Measurements from ENCODE around the gene NEURL4. TPM values are rescaled to one million over a fixed set of nuclear protein-coding genes. Genes with fewer than 3 reads are reported as not detected.

The NEURL4 gene
- total RNA-seq, 4 donors from 2014 or later = 12.0 to 30.4 (median 14.9) TPM

- H3K27ac ChIP-seq = peak overlapping the region in 1 of 4 donors; percentile 86
- peak overlapping the region in 1 of 2 donors; percentile 63 for H3K4me3 ChIP-seq
- peaks cover 0 to 42% of the 10 kb centered on the region in 2 donors for H3K36me3 ChIP-seq
- no peaks in the 10 kb centered on the region for H3K27me3 ChIP-seq
- no peaks in the 10 kb centered on the region for H3K9me3 ChIP-seq
- peaks cover 0 to 36% (median 14%) of the 10 kb centered on the region in 3 donors for H3K4me1 ChIP-seq
- TF ChIP-seq, protein P1, sequence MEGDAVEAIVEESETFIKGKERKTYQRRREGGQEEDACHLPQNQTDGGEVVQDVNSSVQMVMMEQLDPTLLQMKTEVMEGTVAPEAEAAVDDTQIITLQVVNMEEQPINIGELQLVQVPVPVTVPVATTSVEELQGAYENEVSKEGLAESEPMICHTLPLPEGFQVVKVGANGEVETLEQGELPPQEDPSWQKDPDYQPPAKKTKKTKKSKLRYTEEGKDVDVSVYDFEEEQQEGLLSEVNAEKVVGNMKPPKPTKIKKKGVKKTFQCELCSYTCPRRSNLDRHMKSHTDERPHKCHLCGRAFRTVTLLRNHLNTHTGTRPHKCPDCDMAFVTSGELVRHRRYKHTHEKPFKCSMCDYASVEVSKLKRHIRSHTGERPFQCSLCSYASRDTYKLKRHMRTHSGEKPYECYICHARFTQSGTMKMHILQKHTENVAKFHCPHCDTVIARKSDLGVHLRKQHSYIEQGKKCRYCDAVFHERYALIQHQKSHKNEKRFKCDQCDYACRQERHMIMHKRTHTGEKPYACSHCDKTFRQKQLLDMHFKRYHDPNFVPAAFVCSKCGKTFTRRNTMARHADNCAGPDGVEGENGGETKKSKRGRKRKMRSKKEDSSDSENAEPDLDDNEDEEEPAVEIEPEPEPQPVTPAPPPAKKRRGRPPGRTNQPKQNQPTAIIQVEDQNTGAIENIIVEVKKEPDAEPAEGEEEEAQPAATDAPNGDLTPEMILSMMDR (IDR thresholded peaks at IDR 0.05) = no peak
- TF ChIP-seq POLR2AphosphoS5 (IDR thresholded peaks at IDR 0.05) (no peak), EP300 (IDR thresholded peaks at IDR 0.05) (no peak), POLR2A (IDR thresholded peaks at IDR 0.05) (no peak)
- ATAC-seq = no peak
- WGBS, 2 donors (ENCODE audit: low coverage in 1 of 2) = 47 to 50% methylated on average over 1 of the region's 1 CpG
Measured at GRCh38 chr17:7328009-7328408, 1.1 kb downstream of the NEURL4 start.

GRCh38 chr17:7327501-7327900 lies 1.6 kb downstream of the NEURL4 start:
- Histone ChIP-seq H3K27me3 (no peaks in the 10 kb centered on the region), H3K4me3 (no peak overlapping the region), H3K36me3 (peaks cover 0 to 47% of the 10 kb centered on the region in 2 donors), H3K9me3 (no peaks in the 10 kb centered on the region), H3K4me1 (peaks cover 0 to 36% (median 14%) of the 10 kb centered on the region in 3 donors), H3K27ac (no peak overlapping the region)
- WGBS, 2 donors (ENCODE audit: low coverage in 1 of 2) = 90% methylated on average over 2 of the region's 17 CpGs; no CpG with 5 or more reads in 1 of the 2 donors
- ATAC-seq = no peak
- TF ChIP-seq EP300 (IDR thresholded peaks at IDR 0.05) = no peak
- TF ChIP-seq, protein P1 (IDR thresholded peaks at IDR 0.05) = no peak
- no peak for TF ChIP-seq POLR2A (IDR thresholded peaks at IDR 0.05)
- TF ChIP-seq POLR2AphosphoS5 (IDR thresholded peaks at IDR 0.05) = no peak

DNA sequence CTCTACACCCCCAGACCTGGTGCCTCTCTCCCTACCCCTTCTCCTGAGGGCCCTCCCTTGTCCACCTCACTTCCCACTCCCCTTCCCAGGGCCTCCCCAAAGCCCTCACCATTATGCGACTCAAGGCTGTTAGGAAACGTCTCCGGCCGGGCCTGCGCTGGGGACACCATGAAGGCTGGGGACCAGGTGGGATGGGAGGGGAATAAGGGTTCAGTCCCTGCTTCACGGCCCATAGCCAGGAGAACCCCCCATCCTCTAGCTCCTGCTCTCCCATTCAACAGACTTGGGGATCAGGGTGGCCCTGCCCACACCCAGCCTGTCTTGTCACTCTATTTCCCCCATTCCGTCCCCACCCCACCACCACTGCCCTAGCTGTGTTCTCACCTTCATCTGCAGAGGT lies 2.1 kb downstream of the NEURL4 start:
- Histone ChIP-seq H3K4me3 (no peak overlapping the region), H3K4me1 (peaks cover 0 to 36% (median 14%) of the 10 kb centered on the region in 3 donors), H3K9me3 (no peaks in the 10 kb centered on the region), H3K27me3 (no peaks in the 10 kb centered on the region), H3K36me3 (peaks cover 0 to 51% of the 10 kb centered on the region in 2 donors), H3K27ac (no peak overlapping the region)
- TF ChIP-seq, protein P1 (IDR thresholded peaks at IDR 0.05) = no peak
- TF ChIP-seq POLR2A (IDR thresholded peaks at IDR 0.05) = no peak
- TF ChIP-seq POLR2AphosphoS5 (IDR thresholded peaks at IDR 0.05) = no peak
- no peak for TF ChIP-seq EP300 (IDR thresholded peaks at IDR 0.05)
- 83% methylated on average over 6 of the region's 7 CpGs; no CpG with 5 or more reads in 1 of the 2 donors for WGBS, 2 donors (ENCODE audit: low coverage in 1 of 2)
- no peak for ATAC-seq

- H3K4me1 ChIP-seq = peaks cover 0 to 36% (median 14%) of the 10 kb centered on the region in 3 donors
- TF ChIP-seq POLR2A (IDR thresholded peaks at IDR 0.05) = no peak
- TF ChIP-seq, protein P1 (IDR thresholded peaks at IDR 0.05) = no peak
- TF ChIP-seq POLR2AphosphoS5 (IDR thresholded peaks at IDR 0.05) = no peak
- TF ChIP-seq EP300 (IDR thresholded peaks at IDR 0.05) = no peak
- H3K27me3 ChIP-seq = no peaks in the 10 kb centered on the region
- H3K36me3 ChIP-seq = peaks cover 0 to 60% of the 10 kb centered on the region in 2 donors
- no peak overlapping the region for H3K27ac ChIP-seq
- WGBS, 2 donors (ENCODE audit: low coverage in 1 of 2) = 50 to 62% methylated on average over 1 to 2 of the region's 11 CpGs
- H3K4me3 ChIP-seq = no peak overlapping the region
- no peak for ATAC-seq
- H3K9me3 ChIP-seq = no peaks in the 10 kb centered on the region
Measured at GRCh38 chr17:7326186-7326585, 2.9 kb downstream of the NEURL4 start.

GRCh38 chr17:7325031-7325528 lies 4.1 kb downstream of the NEURL4 start:
- peaks cover 0 to 71% of the 10 kb centered on the region in 2 donors for H3K36me3 ChIP-seq
- peaks cover 0 to 26% (median 8%) of the 10 kb centered on the region in 3 donors for H3K4me1 ChIP-seq
- ATAC-seq = no peak
- no peak overlapping the region for H3K4me3 ChIP-seq
- no peak for TF ChIP-seq POLR2AphosphoS5 (IDR thresholded peaks at IDR 0.05)
- TF ChIP-seq, protein P1 (IDR thresholded peaks at IDR 0.05) = no peak
- TF ChIP-seq EP300 (IDR thresholded peaks at IDR 0.05) = no peak
- TF ChIP-seq POLR2A (IDR thresholded peaks at IDR 0.05) = no peak
- WGBS, 2 donors (ENCODE audit: low coverage in 1 of 2) = no CpG with 5 or more reads among the region's 19 CpGs
- no peaks in the 10 kb centered on the region for H3K9me3 ChIP-seq
- no peak overlapping the region for H3K27ac ChIP-seq
- H3K27me3 ChIP-seq = no peaks in the 10 kb centered on the region

Measured in gastroesophageal sphincter (tissue), 4 donors.